ENCODE data around the gene INS. TPM values are rescaled to one million over a fixed set of nuclear protein-coding genes. Genes with fewer than 3 reads are reported as not detected.

The INS gene
- total and polyA plus RNA-seq, 7 donors, result 0.65 to 2.8 TPM; not detected in 5

DNA sequence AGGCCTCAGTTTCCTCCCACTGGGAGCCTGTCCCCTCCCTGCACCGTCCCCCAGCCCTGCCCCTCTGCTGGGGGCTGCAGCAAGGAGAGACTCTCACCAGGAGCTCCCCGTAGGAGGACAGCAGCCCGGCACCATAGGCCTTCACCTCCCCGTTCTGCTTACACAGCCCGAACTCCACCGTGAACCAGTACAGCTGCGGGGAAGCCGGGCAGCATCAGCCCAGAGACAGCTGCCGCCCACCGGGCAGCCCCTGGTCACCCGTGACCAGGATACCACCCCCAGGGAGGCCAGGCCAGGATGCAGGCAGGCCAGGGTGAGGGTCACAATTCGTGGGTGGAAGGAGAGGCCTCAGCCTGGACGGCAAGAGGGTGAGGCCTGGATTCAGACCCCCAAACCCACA lies 4.6 kb upstream of the INS start:
- DNase-seq, result no peak
- Histone ChIP-seq H3K4me1 (peaks cover 5% of the 10 kb centered on the region), H3K9me3 (no peaks in the 10 kb centered on the region), H3K4me3 (no peak overlapping the region), H3K27me3 (ENCODE audit: insufficient read depth in 3 of 3, low read length in 2 of 3) (peaks cover 0 to 63% (median 9%) of the 10 kb centered on the region in 3 donors), H3K36me3 (ENCODE audit: insufficient read depth in 1 of 2, low read depth in 1 of 2) (no peaks in the 10 kb centered on the region), H3K27ac (no peak overlapping the region)
- TF ChIP-seq CTCF (IDR thresholded peaks at IDR 0.05), result no peak
- whole genome bisulfite sequencing, 3 donors, result 66 to 69% (median 67%) methylated on average over 13 of the region's 13 CpGs
- no peak for ATAC-seq
- intact Hi-C loops (cut with DNase I), result loop anchor here in 1 of 2 donors (10.0 kb wide), 1 partner anchor 249 kb away; no protein-coding TSS in a partner anchor

DNA sequence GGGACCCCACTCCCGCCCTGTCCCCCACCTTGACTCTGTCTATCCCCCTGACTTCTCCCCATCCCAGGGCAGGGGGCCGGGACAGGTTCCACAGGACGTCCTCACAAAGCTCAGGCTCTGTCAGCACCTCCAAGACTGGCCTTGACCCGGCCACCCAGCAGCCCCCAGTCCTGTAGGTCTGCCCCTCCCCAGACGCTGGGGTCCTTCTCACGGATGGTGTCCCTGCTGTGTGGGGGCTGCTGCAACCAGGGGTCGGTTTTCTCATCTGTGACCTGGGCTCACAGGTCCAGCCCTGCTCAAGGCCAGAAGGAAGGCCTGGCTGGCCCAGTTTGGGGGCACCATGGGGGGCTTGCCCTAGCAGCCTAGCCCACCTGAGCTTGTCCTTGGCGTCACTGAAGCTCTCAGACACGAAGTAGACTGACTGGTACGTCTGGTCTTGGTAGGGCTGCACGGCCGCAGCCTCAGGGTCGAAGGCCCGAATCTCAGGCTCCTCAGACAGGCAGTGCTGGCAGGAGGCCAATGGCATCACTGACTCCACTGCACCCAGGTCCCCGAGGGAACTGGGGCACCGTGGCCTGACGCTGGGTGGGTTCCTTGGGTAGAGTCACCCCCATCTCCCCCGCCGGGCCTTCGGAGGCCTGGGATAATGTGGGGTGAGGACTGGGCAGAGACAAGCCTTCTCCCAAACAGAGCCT lies 4.0 kb upstream of the INS start:
- no peak for DNase-seq
- peaks cover 0 to 59% (median 9%) of the 10 kb centered on the region in 3 donors for H3K27me3 ChIP-seq (ENCODE audit: insufficient read depth in 3 of 3, low read length in 2 of 3)

GRCh38 chr11:2164081-2164480 lies 3.1 kb upstream of the INS start:
- H3K27me3 ChIP-seq (ENCODE audit: insufficient read depth in 3 of 3, low read length in 2 of 3), result peaks cover 0 to 50% (median 5%) of the 10 kb centered on the region in 3 donors
- H3K36me3 ChIP-seq (ENCODE audit: insufficient read depth in 1 of 2, low read depth in 1 of 2), result no peaks in the 10 kb centered on the region
- H3K4me3 ChIP-seq, result no peak overlapping the region
- TF ChIP-seq CTCF (IDR thresholded peaks at IDR 0.05), result no peak
- intact Hi-C loops (cut with DNase I), result loop anchor here in 1 of 2 donors (10.0 kb wide), 1 partner anchor 251 kb away; no protein-coding TSS in a partner anchor
- ATAC-seq (no peak), DNase-seq (no peak)
- 69 to 79% (median 73%) methylated on average over 19 to 22 of the region's 22 CpGs for WGBS, 3 donors
- H3K4me1 ChIP-seq, result peaks cover 5% of the 10 kb centered on the region
- no peak overlapping the region for H3K27ac ChIP-seq
- H3K9me3 ChIP-seq, result no peaks in the 10 kb centered on the region

More for the DNA sequence above, 4.0 kb upstream of the INS start:
- WGBS, 3 donors, result 79 to 86% (median 84%) methylated on average over 20 of the region's 20 CpGs
- no peak for ATAC-seq
- intact Hi-C loops (cut with DNase I), result loop anchor here in 1 of 2 donors (10.0 kb wide), 1 partner anchor 250 kb away; no protein-coding TSS in a partner anchor
- TF ChIP-seq CTCF (IDR thresholded peaks at IDR 0.05), result no peak
- H3K36me3 ChIP-seq (ENCODE audit: insufficient read depth in 1 of 2, low read depth in 1 of 2), result no peaks in the 10 kb centered on the region
- H3K27ac ChIP-seq, result no peak overlapping the region
- H3K4me1 ChIP-seq, result peaks cover 5% of the 10 kb centered on the region
- H3K4me3 ChIP-seq, result no peak overlapping the region
- no peaks in the 10 kb centered on the region for H3K9me3 ChIP-seq

- no peak overlapping the region for H3K27ac ChIP-seq
- intact Hi-C loops (cut with DNase I), result loop anchor here in 1 of 2 donors (10.0 kb wide), 1 partner anchor 251 kb away; no protein-coding TSS in a partner anchor
- ATAC-seq, result no peak
- H3K27me3 ChIP-seq (ENCODE audit: insufficient read depth in 3 of 3, low read length in 2 of 3), result peaks cover 0 to 45% (median 5%) of the 10 kb centered on the region in 3 donors
- no peaks in the 10 kb centered on the region for H3K9me3 ChIP-seq
- DNase-seq, result no peak
- no peak for TF ChIP-seq CTCF (IDR thresholded peaks at IDR 0.05)
- H3K4me3 ChIP-seq, result no peak overlapping the region
- peaks cover 5% of the 10 kb centered on the region for H3K4me1 ChIP-seq
- no peaks in the 10 kb centered on the region for H3K36me3 ChIP-seq (ENCODE audit: insufficient read depth in 1 of 2, low read depth in 1 of 2)
- WGBS, 3 donors, result 72 to 75% (median 74%) methylated on average over 12 of the region's 12 CpGs
Observed at GRCh38 chr11:2163428-2163978, 2.5 kb upstream of the INS start.

Data from psoas muscle (tissue), 8 donors.